Measurements from ENCODE around the gene CBX1. TPM values are rescaled to one million over a fixed set of nuclear protein-coding genes. Genes with fewer than 3 reads are reported as not detected.

CBX1 gene
- total and polyA plus RNA-seq, 2 donors (not counting 3 experiments of a cell fraction or from before 2014, with no cell fraction given): 20.4 to 95.2 TPM

DNA sequence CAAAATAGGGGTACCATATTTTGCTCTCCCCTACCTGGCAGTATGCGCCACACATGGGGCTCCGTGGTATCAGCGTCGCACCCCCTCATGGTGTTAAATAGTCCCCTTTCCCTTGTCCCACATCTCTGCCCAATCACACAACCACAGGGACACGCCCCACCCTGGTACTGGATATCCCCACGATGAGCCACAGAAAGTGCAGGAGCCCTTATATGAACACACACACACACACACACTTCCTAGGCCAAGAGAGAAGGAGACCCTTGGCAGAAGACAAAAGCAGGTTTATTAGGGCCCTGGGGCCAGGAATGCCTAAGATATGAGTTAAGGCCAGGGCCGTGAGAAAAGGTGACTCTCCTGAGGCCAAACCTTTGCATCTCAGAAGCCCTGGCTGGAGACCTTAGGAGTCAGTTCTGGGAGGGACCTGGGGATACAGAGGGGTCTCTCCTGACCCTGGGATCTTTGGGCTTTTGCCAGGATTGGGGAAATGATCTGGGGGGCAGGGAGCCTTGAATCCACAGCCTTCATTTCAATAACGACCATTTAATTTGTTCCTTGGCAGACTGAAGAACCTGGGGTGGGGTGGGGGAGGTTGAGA is 75.3 kb downstream of the CBX1 start:
- CTCF ChIA-PET: interaction anchor here (0.6 to 7.3 kb wide), 40 partner anchors 8 to 927 kb away, joined by 3 to 210 read pairs (median 4); partner anchors contain the start of genes CBX1, CDK5RAP3, HOXB6 and NFE2L1
- H3K9ac ChIP-seq (replicated peaks; ENCODE audit: extremely low read depth, insufficient read depth, low read length): no peak overlapping the region
- no peak for FAIRE-seq

More for the DNA sequence above, 75.3 kb downstream of the CBX1 start:
- intact Hi-C loops (cut with micrococcal nuclease) (loop anchor here (1.0 to 10.0 kb wide), 10 partner anchors 22 to 592 kb away; partner anchors contain the start of genes CBX1 and NFE2L1), dilution Hi-C loops (cut with MboI; ENCODE audit: extremely low pct_ligation_motif_present, low sequenced_read_pairs) (no loop called here)
- H4K20me1 ChIP-seq (replicated peaks; ENCODE audit: control insufficient read depth, extremely low read depth, insufficient read depth, low read length): no peaks in the 10 kb centered on the region
- POLR2A ChIA-PET: interaction anchor here (0.6 to 1.3 kb wide), 4 partner anchors 15 to 70 kb away, joined by 3 to 6 read pairs (median 5); partner anchors contain the start of gene NFE2L1
- no TSS peak for BruUV-seq (replicated peaks)
- no peak overlapping the region for H2AFZ ChIP-seq (ENCODE audit: low read depth, low read length)
- H3K79me2 ChIP-seq (ENCODE audit: control insufficient read depth, insufficient read depth, low read length): no peaks in the 10 kb centered on the region
- peaks cover 26% of the 10 kb centered on the region for H3K4me1 ChIP-seq (ENCODE audit: control insufficient read depth, extremely low read depth, insufficient read depth, low read length)
- H3K9me1 ChIP-seq (replicated peaks; ENCODE audit: control insufficient read depth, extremely low read depth, insufficient read depth, low read length): no peaks in the 10 kb centered on the region
- H3K27me3 ChIP-seq (ENCODE audit: control insufficient read depth in 2 of 2, insufficient read depth in 2 of 2, low read length in 2 of 2): no peaks in the 10 kb centered on the region
- TF ChIP-seq, protein P1, sequence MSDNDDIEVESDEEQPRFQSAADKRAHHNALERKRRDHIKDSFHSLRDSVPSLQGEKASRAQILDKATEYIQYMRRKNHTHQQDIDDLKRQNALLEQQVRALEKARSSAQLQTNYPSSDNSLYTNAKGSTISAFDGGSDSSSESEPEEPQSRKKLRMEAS (IDR thresholded peaks at IDR 0.05; ENCODE audit: insufficient read depth, insufficient read length): no peak
- TF ChIP-seq GATA2 (IDR thresholded peaks at IDR 0.05; ENCODE audit: insufficient read depth, insufficient read length, low read depth, low read length) (no peak), MYC (IDR thresholded peaks at IDR 0.05; ENCODE audit: low read depth, low read length) (no peak), POLR2A (IDR thresholded peaks at IDR 0.05; ENCODE audit: low read depth, low read length) (no peak)
- TF ChIP-seq, protein P2, sequence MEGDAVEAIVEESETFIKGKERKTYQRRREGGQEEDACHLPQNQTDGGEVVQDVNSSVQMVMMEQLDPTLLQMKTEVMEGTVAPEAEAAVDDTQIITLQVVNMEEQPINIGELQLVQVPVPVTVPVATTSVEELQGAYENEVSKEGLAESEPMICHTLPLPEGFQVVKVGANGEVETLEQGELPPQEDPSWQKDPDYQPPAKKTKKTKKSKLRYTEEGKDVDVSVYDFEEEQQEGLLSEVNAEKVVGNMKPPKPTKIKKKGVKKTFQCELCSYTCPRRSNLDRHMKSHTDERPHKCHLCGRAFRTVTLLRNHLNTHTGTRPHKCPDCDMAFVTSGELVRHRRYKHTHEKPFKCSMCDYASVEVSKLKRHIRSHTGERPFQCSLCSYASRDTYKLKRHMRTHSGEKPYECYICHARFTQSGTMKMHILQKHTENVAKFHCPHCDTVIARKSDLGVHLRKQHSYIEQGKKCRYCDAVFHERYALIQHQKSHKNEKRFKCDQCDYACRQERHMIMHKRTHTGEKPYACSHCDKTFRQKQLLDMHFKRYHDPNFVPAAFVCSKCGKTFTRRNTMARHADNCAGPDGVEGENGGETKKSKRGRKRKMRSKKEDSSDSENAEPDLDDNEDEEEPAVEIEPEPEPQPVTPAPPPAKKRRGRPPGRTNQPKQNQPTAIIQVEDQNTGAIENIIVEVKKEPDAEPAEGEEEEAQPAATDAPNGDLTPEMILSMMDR (IDR thresholded peaks at IDR 0.05; ENCODE audit: extremely low read depth in 1 of 2, insufficient read depth in 1 of 2, low read depth in 1 of 2, low read length in 2 of 2): no peak
- peak overlapping the region; percentile 53 for H3K4me2 ChIP-seq (ENCODE audit: insufficient read depth, low read length)
- no peak overlapping the region for H3K4me3 ChIP-seq (replicated peaks in 1 of 3; ENCODE audit: insufficient read depth in 1 of 3, low read depth in 1 of 3, low read length in 3 of 3)
- H3K27ac ChIP-seq (ENCODE audit: insufficient read depth, low read depth, low read length): no peak overlapping the region
- no peaks in the 10 kb centered on the region for H3K9me3 ChIP-seq (replicated peaks; ENCODE audit: control insufficient read depth, insufficient read depth, low read length)
- DNase-seq (ENCODE audit: low read depth, low spot score): peak; percentile 12
- no peaks in the 10 kb centered on the region for H3K36me3 ChIP-seq (ENCODE audit: control insufficient read depth in 2 of 2, extremely low read depth in 1 of 2, insufficient read depth in 2 of 2, low read length in 2 of 2)
